GM21367 (cell line): ENCODE data around the gene ZNF263.

ENCODE experiments used
- ATAC-seq: cut with Tn5 transposase; IDR thresholded peaks from one replicate; pipeline ENCODE4 v1.9.1; 2021; ENCODE audit not compliant: unreplicated experiment

ZNF263 gene

GRCh38 chr16:3282730-3283542 is at the start of gene ZNF263:
Gene ZNF263 (plus strand): TSS chr16:3283491. CDS start chr16:3283819, 328 bp downstream.
- peak; percentile 66 for ATAC-seq

- ATAC-seq = no peak
These were observed 48.8 kb upstream of the ZNF263 start for GRCh38 chr16:3234543-3234856.

GRCh38 chr16:3234857-3235561 is 48.3 kb upstream of the ZNF263 start, which contains the start of gene ZNF200:
Gene ZNF200 (minus strand): TSS chr16:3235158. CDS start chr16:3233755, 1,403 bp downstream.
- peak; percentile 85 for ATAC-seq

- no peak for ATAC-seq
These were observed 47.2 kb upstream of the ZNF263 start for GRCh38 chr16:3235856-3236669.

- no peak for ATAC-seq
These were observed 41.5 kb upstream of the ZNF263 start for GRCh38 chr16:3241761-3242160.

GRCh38 chr16:3242709-3243108 is 40.6 kb upstream of the ZNF263 start:
- ATAC-seq = no peak

GRCh38 chr16:3243882-3244281 is 39.4 kb upstream of the ZNF263 start:
- ATAC-seq = no peak

- ATAC-seq = no peak
These were observed 37.3 kb upstream of the ZNF263 start for GRCh38 chr16:3246002-3246401.

- no peak for ATAC-seq
These were observed 36.4 kb upstream of the ZNF263 start for GRCh38 chr16:3246876-3247275.

- ATAC-seq = no peak
These were observed 34.7 kb upstream of the ZNF263 start for GRCh38 chr16:3248596-3248995.

GRCh38 chr16:3249020-3249419 is 34.3 kb upstream of the ZNF263 start:
- ATAC-seq = no peak

- no peak for ATAC-seq
These were observed 33.8 kb upstream of the ZNF263 start for GRCh38 chr16:3249451-3249850.

- ATAC-seq = no peak
These were observed 30.3 kb upstream of the ZNF263 start for GRCh38 chr16:3252967-3253366.

- no peak for ATAC-seq
These were observed 29.0 kb upstream of the ZNF263 start for GRCh38 chr16:3254309-3254708.

- no peak for ATAC-seq
These were observed 27.0 kb upstream of the ZNF263 start, which contains the start of gene MEFV for GRCh38 chr16:3256146-3256865. Gene MEFV (minus strand): TSS chr16:3256633. CDS start chr16:3256587, 46 bp downstream.

GRCh38 chr16:3256866-3257465 is 26.3 kb upstream of the ZNF263 start:
- ATAC-seq = no peak

GRCh38 chr16:3259836-3260235 is 23.5 kb upstream of the ZNF263 start:
- ATAC-seq = no peak

GRCh38 chr16:3262517-3262916 is 20.8 kb upstream of the ZNF263 start:
- no peak for ATAC-seq

- ATAC-seq = peak; percentile 76
These were observed 18.9 kb upstream of the ZNF263 start for GRCh38 chr16:3264137-3265036.
